ENCODE results near the gene C12orf56. TPM values are rescaled to one million over a fixed set of nuclear protein-coding genes. Genes with fewer than 3 reads are reported as not detected.

The C12orf56 gene
- total RNA-seq, 1 experiment from 2014 or later = not detected

DNA sequence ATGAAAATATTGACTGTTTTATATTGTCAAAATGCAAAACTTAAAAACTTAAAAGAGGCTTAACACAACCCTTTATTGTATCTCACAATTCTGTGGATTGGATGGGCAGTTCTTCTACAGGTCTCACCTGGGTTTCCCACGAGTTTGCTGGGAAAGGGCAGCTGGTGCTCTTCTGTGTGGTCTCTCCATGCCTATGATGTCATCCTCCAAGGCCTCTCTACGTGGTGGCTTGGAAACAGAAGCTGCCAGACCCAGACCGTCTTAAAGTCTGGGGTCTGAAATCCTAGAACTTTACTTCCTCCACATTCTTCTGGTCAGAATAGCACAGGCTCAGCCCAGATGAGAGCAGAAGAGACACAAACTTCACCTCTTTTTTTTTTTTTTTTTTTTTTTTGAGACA, 132.0 kb downstream of the C12orf56 start:
- no peak for TF ChIP-seq SP1 (IDR thresholded peaks at IDR 0.05; ENCODE audit: low read depth)
- TF ChIP-seq, protein P1, sequence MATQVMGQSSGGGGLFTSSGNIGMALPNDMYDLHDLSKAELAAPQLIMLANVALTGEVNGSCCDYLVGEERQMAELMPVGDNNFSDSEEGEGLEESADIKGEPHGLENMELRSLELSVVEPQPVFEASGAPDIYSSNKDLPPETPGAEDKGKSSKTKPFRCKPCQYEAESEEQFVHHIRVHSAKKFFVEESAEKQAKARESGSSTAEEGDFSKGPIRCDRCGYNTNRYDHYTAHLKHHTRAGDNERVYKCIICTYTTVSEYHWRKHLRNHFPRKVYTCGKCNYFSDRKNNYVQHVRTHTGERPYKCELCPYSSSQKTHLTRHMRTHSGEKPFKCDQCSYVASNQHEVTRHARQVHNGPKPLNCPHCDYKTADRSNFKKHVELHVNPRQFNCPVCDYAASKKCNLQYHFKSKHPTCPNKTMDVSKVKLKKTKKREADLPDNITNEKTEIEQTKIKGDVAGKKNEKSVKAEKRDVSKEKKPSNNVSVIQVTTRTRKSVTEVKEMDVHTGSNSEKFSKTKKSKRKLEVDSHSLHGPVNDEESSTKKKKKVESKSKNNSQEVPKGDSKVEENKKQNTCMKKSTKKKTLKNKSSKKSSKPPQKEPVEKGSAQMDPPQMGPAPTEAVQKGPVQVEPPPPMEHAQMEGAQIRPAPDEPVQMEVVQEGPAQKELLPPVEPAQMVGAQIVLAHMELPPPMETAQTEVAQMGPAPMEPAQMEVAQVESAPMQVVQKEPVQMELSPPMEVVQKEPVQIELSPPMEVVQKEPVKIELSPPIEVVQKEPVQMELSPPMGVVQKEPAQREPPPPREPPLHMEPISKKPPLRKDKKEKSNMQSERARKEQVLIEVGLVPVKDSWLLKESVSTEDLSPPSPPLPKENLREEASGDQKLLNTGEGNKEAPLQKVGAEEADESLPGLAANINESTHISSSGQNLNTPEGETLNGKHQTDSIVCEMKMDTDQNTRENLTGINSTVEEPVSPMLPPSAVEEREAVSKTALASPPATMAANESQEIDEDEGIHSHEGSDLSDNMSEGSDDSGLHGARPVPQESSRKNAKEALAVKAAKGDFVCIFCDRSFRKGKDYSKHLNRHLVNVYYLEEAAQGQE (IDR thresholded peaks at IDR 0.05; ENCODE audit: low read depth) = no peak
- TF ChIP-seq CTCF (IDR thresholded peaks at IDR 0.05 in 2 of 3, conservative IDR thresholded peaks at IDR 0.05 in 1 of 3; ENCODE audit: borderline replicate concordance in 1 of 3, insufficient read depth in 1 of 3, low read depth in 2 of 3, low read length in 2 of 3) = no peak
- TF ChIP-seq POLR2AphosphoS5 (IDR thresholded peaks at IDR 0.05; ENCODE audit: low read depth, low read length) = no peak
- TF ChIP-seq CEBPB (IDR thresholded peaks at IDR 0.05; ENCODE audit: low read depth) = no peak
- TF ChIP-seq ZFX (IDR thresholded peaks at IDR 0.05) = no peak
- no peak for TF ChIP-seq EZH2 (IDR thresholded peaks at IDR 0.05)
- TF ChIP-seq SRF (IDR thresholded peaks at IDR 0.05; ENCODE audit: low read depth) = no peak
- no peak for TF ChIP-seq RAD21 (IDR thresholded peaks at IDR 0.05; ENCODE audit: low read depth)
- TF ChIP-seq, protein P2, sequence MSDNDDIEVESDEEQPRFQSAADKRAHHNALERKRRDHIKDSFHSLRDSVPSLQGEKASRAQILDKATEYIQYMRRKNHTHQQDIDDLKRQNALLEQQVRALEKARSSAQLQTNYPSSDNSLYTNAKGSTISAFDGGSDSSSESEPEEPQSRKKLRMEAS (IDR thresholded peaks at IDR 0.05) = no peak
- no peak for TF ChIP-seq ZBTB33 (IDR thresholded peaks at IDR 0.05; ENCODE audit: extremely low read depth, insufficient replicate concordance, low read length)
- no peak for TF ChIP-seq ELF1 (IDR thresholded peaks at IDR 0.05; ENCODE audit: borderline replicate concordance, low read depth)
- no peak for TF ChIP-seq SIN3A (IDR thresholded peaks at IDR 0.05; ENCODE audit: low read depth)
- TF ChIP-seq CBX3 (IDR thresholded peaks at IDR 0.05; ENCODE audit: low read depth) = no peak
- TF ChIP-seq POLR2A (IDR thresholded peaks at IDR 0.05; ENCODE audit: borderline replicate concordance, extremely low read depth, insufficient read depth, insufficient read length) = no peak
- TF ChIP-seq ATF3 (IDR thresholded peaks at IDR 0.05) = no peak
- no peak for TF ChIP-seq YY1 (IDR thresholded peaks at IDR 0.05; ENCODE audit: extremely low read depth, insufficient replicate concordance, low read depth, low read length)
- TF ChIP-seq EGR1 (IDR thresholded peaks at IDR 0.05; ENCODE audit: low read depth) = no peak
- TF ChIP-seq JUND (IDR thresholded peaks at IDR 0.05) = no peak
- Histone ChIP-seq H3K9me3 (ENCODE audit: control insufficient read depth in 1 of 2, insufficient read depth in 1 of 2, low read depth in 1 of 2, low read length in 2 of 2) (no peaks in the 10 kb centered on the region), H3K36me3 (ENCODE audit: control insufficient read depth in 1 of 2, insufficient read depth in 2 of 2, low read length in 2 of 2) (no peaks in the 10 kb centered on the region), H3K79me2 (ENCODE audit: insufficient read depth, low read length) (no peaks in the 10 kb centered on the region), H3K27me3 (ENCODE audit: insufficient read depth, low read length) (no peaks in the 10 kb centered on the region), H3K4me2 (ENCODE audit: low read length) (no peak overlapping the region), H3K4me1 (ENCODE audit: control insufficient read depth in 1 of 2, insufficient read depth in 2 of 2, low read length in 2 of 2) (no peaks in the 10 kb centered on the region), H3K27ac (ENCODE audit: low read depth, low read length) (no peak overlapping the region), H3K4me3 (replicated peaks in 1 of 2; ENCODE audit: low read depth in 1 of 2, low read length in 2 of 2) (no peak overlapping the region), H4K20me1 (ENCODE audit: insufficient read depth) (no peaks in the 10 kb centered on the region), H3K9me2 (ENCODE audit: insufficient read depth) (no peaks in the 10 kb centered on the region), H2AFZ (ENCODE audit: low read depth, low read length, poor library complexity, severe bottlenecking) (no peak overlapping the region), H3K9ac (ENCODE audit: low read length) (no peak overlapping the region)
- ChIA-PET CTCF (interaction anchor here (4.2 kb wide), 1 partner anchor 420 kb away, joined by 23 read pairs; no protein-coding TSS in a partner anchor), RAD21 (ENCODE audit: low non-redundant PET in 1 of 2, low total read pairs in 2 of 2, uncharacterized antibody in 2 of 2, unreplicated experiment in 2 of 2) (no interaction called here), POLR2A (no interaction called here)
- intact Hi-C loops (cut with micrococcal nuclease) = loop anchor here (5.0 to 10.0 kb wide), 2 partner anchors 584 to 1156 kb away; no protein-coding TSS in a partner anchor
- no TSS peak for BruUV-seq (replicated peaks)
- DNase-seq (ENCODE audit: low read depth, low spot score) (no peak), ATAC-seq (no peak)
